GM19438 (cell line): ENCODE results near the gene RNASET2.
A peak's percentile ranks its signal among the peaks of the same experiment; 100 is the strongest.

ENCODE experiments used
- ATAC-seq: cut with Tn5 transposase; IDR thresholded peaks from one replicate; pipeline ENCODE4 v1.9.1; 2021; ENCODE audit warnings: low read depth; ENCODE audit not compliant: unreplicated experiment

Gene RNASET2

DNA sequence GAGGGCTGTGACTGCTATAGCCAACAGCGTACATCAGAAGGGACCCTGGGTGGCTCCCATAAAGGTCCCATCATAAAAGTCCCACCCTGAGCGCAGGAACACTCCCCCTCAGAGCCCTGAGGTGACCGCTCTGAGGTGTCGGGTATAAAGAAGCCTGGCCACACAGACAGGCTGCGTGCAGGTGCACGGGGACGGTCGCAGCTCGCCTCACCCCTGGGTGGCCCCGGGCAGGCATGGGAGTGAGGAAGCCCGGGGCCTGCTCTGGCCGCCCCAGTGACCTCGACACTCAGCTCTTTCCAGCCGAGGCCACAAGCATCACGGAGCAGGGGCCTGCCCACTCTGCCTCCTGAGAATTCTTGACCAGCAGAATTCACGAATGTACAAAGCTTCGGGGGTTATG lies 14.4 kb upstream of the RNASET2 start:
- no peak for ATAC-seq

DNA sequence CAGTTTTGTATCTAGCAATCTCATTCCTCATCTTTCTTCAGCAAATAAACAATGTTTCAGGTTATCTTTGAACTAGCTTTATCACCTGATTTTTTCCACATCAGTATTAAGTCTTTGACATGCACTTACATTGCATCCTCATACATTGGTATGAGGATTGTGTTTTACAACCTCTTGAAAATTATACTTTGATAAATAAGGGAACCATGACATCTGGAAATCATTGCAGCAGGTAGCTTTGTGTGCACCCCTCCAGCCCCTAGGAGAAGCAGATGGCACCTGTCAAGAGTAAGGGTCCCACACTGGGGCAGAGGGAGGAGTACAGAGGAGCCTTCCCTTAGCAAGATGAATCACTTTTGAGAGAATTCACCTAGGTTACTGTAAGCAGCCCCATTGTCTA lies 13.7 kb upstream of the RNASET2 start:
- no peak for ATAC-seq

DNA sequence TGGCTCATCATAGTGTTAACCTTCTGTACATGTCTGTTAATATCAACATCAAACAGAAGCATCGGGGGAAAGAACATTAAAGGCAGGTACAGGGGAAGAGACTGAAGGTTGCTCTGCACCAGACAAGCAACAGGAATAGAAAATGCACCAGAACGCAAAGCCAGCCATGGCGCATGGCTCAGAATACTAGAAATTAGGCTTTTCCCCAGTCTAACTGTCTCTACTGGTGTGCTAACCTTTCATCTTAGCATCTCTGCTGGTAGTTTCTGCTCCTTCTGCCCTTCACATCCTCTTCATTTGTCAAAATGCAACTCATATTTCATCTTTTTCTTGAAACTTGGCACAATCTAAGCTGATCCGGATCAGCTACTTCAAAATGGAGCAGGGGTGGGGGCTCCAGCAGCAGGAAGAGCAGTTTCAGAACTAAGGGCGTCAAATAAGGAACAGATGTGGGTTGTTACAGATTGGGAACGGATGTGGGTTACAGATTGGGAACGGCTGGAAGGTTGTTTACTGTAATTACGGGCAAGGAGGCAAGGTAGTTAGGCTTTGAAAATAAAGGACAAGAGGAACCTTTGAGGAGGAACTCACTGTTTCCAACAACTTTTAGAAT lies 13.1 kb upstream of the RNASET2 start:
- no peak for ATAC-seq

DNA sequence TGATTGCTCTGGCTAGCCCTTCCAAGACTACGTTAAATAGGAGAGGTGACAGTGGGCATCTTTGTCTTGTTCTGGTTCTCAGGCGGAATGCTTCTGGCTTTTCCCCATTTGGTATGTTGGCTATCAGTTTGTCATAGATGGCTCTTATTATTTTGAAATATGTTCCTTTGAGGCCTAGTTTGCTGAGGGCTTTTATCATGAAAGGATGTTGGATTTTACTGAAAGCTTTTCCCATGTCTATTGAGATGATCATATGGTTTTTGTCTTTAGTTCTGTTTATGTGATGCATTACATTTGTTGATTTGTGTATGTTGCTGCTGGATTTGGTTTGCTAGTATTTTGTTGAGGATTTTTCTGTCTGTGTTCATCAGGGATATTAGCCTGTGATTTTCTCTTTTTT lies 9.9 kb upstream of the RNASET2 start:
- ATAC-seq = no peak

- ATAC-seq = no peak
These were observed 4.2 kb upstream of the RNASET2 start for GRCh38 chr6:166960609-166960978.

- no peak for ATAC-seq
These were observed 3.7 kb upstream of the RNASET2 start for GRCh38 chr6:166959911-166960608.

GRCh38 chr6:166958926-166959861 lies 2.8 kb upstream of the RNASET2 start:
- peak; percentile 26 for ATAC-seq

- no peak for ATAC-seq
These were observed 1.4 kb upstream of the RNASET2 start for GRCh38 chr6:166957805-166958076.

GRCh38 chr6:166957087-166957804 lies 896 bp upstream of the RNASET2 start:
- ATAC-seq = peak; percentile 43

DNA sequence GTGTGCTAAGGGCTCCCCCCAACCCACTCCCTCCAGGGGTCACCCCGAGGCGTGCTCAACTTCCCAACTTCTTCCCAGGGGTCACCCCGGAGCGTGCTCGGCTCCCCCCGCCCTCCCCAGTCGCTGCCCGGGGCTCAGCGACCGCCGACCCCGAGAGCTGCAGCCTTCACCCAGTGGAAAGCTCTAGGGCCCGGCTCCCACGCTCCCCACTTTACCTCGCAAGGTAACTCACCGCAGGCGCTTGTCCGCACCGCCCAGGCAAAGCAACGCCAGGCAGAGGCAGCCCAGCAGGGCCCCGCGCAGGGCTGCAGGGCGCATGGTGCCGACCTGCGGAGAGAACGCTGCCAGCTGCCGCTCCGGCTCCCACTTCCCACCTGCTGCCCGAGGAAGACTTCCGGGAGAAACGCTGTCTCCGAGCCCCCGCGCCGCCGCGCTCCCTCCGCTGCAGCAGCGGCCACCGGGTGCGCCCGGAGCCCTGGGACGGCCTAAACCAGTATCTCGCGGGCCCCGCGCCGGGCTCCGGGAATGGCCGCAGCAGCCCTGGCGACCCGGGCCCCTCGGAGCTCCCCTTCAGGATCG lies 396 bp downstream of the RNASET2 start:
- no peak for ATAC-seq

DNA sequence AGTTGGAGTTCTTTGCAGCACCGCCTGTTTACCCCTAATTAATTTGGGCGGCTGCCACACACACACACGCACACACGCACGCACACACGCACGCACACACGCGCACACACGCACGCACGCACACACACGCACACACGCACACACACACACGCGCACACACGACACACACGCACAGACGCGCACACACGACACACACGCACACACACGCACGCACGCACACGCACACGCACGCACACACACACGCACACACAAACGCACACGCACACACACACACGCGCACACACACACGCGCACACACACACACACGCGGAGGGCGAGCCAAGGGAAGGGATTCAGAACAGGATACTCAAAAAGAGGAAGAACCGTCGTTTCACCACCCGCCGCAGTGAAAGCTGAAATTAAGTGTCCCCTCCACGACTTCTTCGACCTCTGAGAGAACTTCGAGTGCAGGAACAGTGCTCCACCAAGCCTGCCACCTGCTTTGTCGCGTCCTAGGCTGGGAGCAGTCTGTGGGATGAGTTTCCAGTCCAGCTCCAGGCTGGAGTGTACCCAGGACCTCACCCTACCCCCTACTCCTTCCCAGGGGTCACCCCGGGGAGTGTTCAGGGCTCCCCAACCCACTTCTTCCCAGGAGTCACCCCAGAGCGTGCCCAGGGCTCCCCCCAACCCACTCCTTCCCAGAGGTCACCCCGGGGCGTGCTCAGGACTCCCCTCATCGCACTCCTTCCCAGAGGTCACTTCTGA lies 1.1 kb downstream of the RNASET2 start:
- ATAC-seq = no peak

DNA sequence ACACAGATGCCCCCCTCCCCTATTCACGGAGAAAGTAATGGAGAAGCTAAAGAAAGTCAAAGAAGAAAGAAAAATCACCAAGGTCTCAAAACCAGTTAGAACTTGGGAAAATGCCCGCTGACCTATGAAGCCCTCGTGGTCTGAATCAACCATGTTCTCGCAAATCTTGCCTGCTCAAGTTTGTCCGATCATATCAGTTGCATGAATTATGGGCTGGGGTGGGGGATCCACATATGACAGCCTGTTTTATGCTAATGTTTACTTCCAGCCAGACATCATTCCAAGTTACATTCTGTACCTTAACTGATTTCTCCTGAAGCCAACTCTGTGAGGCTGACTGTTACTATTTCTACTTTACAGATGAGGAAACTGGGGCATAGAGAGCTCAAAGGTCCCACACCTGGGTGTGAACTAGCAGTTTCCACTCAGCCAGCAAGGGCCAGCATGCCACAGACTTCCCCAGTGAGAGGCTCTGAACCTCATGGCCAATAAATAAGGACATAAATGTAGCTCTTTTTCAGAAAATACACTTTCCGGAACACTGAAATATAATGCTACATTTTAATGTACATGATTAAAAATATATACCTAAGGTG lies 2.1 kb downstream of the RNASET2 start:
- ATAC-seq = no peak

DNA sequence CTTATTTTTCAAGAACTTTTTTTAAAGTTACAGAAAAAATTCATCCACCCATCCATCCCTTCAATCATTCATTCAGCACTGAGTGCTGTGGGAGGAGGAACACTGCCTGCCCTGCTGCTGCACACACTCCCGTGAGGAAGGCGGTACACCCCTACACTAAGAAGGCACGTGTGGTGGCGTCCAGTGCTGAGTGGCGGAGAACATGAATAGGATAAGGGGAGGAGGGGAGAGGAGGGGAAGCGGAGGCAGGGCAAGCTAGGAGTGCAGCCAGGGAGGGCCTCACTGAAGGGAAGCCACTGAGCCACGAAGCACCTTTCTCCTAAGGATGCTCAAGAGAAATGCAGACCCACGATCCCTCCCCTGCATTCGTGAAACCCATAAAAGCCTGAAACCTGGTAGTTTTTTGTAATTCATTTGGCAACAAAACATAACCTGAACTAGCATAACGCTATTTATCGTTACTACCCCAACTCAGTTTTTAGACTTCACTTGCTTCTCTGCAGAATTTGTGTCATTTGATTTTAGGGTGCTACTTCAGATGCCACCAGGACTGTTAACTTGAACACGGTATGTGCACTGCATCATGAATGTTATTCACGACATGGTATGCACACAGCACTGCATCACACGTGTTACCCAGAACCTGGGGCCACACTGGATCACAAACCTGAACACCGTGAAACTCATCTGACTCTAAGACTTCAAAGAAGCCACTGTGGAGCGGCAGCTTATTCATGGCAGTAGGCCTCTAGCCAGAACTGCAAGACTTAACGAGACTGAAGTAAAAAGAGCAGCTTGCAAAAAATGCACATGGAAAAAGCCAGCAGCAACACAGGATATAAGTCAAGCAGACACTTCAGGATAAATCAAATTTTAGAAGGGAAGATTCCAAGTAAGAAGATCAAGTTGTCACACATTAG lies 3.5 kb downstream of the RNASET2 start:
- no peak for ATAC-seq

DNA sequence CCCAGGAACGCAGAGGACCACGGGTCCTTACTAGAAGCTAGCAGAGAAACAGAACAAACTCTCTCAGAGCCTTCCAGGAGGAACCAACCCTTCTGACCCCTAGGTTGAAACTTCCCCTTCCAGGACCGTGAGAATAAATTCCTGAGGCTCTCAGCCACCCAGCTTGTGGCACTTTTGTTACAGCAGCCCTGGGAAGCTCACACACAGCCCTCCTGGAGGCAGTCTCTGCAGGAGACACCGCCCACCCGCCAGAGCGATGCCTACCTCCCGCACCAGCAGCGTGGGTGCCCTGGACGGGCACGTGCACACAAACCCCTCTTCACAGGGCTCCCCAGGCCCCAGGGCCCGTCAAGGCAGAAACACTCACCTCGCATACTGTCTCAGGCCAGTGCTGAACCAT lies 4.2 kb downstream of the RNASET2 start:
- ATAC-seq = no peak

GRCh38 chr6:166951670-166952060 lies 4.7 kb downstream of the RNASET2 start:
- no peak for ATAC-seq

- ATAC-seq = peak; percentile 87
These were observed 5.3 kb downstream of the RNASET2 start for GRCh38 chr6:166950892-166951669.

DNA sequence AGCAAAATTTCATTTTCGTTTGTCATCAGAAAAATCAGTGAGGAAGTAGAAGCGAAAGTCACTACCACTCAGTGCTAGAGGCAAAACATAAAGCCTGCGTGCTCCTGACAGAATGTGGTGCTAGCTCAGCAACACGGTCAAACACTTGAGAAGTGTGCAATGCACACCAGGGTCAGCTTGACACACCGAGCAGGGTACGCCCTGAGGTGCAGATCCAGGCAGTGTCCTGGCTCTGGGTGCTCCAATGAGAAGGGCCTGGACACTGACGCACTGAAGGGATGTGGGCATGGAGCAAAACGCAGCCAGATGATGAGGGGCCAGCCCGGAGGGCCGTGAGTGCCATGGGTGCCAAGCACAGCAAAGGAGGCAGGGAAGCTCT lies 5.9 kb downstream of the RNASET2 start:
- ATAC-seq = peak; percentile 44
